ENCODE measurements around the gene TPT1.

DNA sequence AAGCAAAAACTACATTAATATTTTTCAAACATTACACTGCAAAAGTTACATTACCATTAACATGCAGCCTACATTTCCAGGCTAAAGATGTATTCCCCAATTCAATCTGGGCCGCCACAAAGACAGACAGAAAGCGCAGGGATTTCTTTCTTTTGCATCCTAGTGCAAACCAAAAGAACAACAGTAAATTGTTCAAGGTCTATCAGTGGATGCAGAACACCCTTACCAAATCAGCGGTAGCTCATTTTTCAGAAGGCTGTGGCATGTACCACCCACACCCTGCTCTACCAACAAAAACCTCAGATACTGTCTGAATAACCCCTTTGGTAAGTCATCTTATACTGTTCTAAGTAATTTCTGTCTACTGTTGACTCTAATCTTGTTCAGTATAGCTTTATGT, 3.6 kb downstream of the TPT1 start:
- TF ChIP-seq POLR2A (conservative IDR thresholded peaks at IDR 0.05) = no peak
- TF ChIP-seq, protein P1, sequence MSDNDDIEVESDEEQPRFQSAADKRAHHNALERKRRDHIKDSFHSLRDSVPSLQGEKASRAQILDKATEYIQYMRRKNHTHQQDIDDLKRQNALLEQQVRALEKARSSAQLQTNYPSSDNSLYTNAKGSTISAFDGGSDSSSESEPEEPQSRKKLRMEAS (CRISPR knock-in tag; IDR thresholded peaks at IDR 0.05) = no peak
- no peak for TF ChIP-seq CHD4 (IDR thresholded peaks at IDR 0.05; ENCODE audit: insufficient read depth, insufficient replicate concordance, low read depth, low read length, poor library complexity, severe bottlenecking)
- TF ChIP-seq LARP7 (IDR thresholded peaks at IDR 0.05) = no peak
- no peak for TF ChIP-seq NR2C2 (CRISPR knock-in tag; IDR thresholded peaks at IDR 0.05)
- TF ChIP-seq NR2C2 (tag; IDR thresholded peaks at IDR 0.05) = no peak
- no peak for TF ChIP-seq MXI1 (IDR thresholded peaks at IDR 0.05; ENCODE audit: low read depth, low read length)
- TF ChIP-seq GABPA (tag; conservative IDR thresholded peaks at IDR 0.05; ENCODE audit: low read depth) = no peak
- no peak for TF ChIP-seq RAD21 (CRISPR knock-in tag; conservative IDR thresholded peaks at IDR 0.05 in 1 of 2, IDR thresholded peaks at IDR 0.05 in 1 of 2)
- no peak for TF ChIP-seq POLR2AphosphoS2 (IDR thresholded peaks at IDR 0.05; ENCODE audit: low read length)
- no peak for TF ChIP-seq PHF8 (IDR thresholded peaks at IDR 0.05; ENCODE audit: borderline replicate concordance, low read length)
- TF ChIP-seq HBP1 (CRISPR knock-in tag; IDR thresholded peaks at IDR 0.05) = no peak
